Glutamatergic neuron (in vitro differentiated cells): ENCODE data around the gene RGP1. TPM values are rescaled to one million over a fixed set of nuclear protein-coding genes. Genes with fewer than 3 reads are reported as not detected.

Experiments used
- DNase-seq: peaks from one replicate; pipeline ENCODE4 v3.0.0; 2022
- H3K27ac Mint-ChIP-seq: one replicate; pipeline ENCODE4 v1.8.0; 2020; ENCODE audit warnings: mild to moderate bottlenecking, mixed read lengths, inconsistent platforms; ENCODE audit not compliant: unreplicated experiment
- H3K27me3 Mint-ChIP-seq: one replicate; pipeline ENCODE4 v1.8.0; 2020; ENCODE audit warnings: mild to moderate bottlenecking, moderate library complexity, mixed read lengths, inconsistent platforms; ENCODE audit not compliant: unreplicated experiment
- H3K36me3 Mint-ChIP-seq: one replicate; pipeline ENCODE4 v1.8.0; 2020; ENCODE audit warnings: mild to moderate bottlenecking, mixed read lengths, inconsistent platforms; ENCODE audit not compliant: unreplicated experiment
- H3K4me1 Mint-ChIP-seq: one replicate; pipeline ENCODE4 v1.8.0; 2020; ENCODE audit warnings: mild to moderate bottlenecking, low read depth, mixed read lengths, inconsistent platforms; ENCODE audit not compliant: unreplicated experiment
- H3K4me3 Mint-ChIP-seq: one replicate; pipeline ENCODE4 v1.8.0; 2020; ENCODE audit warnings: mild to moderate bottlenecking, mixed read lengths, inconsistent platforms; ENCODE audit not compliant: unreplicated experiment
- H3K9me3 Mint-ChIP-seq: one replicate; pipeline ENCODE4 v1.8.0; 2020; ENCODE audit warnings: mild to moderate bottlenecking, moderate library complexity, mixed read lengths, inconsistent platforms; ENCODE audit not compliant: unreplicated experiment
- CTCF ChIP-seq: fragments of 200-600 bp; sonication (generic); IDR thresholded peaks from one replicate; pipeline ENCODE4 v1.5.0; 2021; ENCODE audit not compliant: partially characterized antibody, unreplicated experiment
- total RNA-seq: library from RNA; stranded (reverse); fragmentation: NEBNext Ultra II Directional; extraction: Animal tissue kit (Norgen Biotek cat#: 25700); gene quantifications from one replicate; pipeline ENCODE4 v1.2.1, GENCODE V29; 2021; ENCODE audit not compliant: unreplicated experiment

RGP1 gene
- total RNA-seq, 1 donor from 2014 or later, result 44.0 TPM

GRCh38 chr9:35758475-35759050, 9.5 kb downstream of the RGP1 start:
- H3K27me3 Mint-ChIP-seq, result peaks cover 6% of the 10 kb centered on the region
- no peak for TF ChIP-seq CTCF
- no peak overlapping the region for H3K27ac Mint-ChIP-seq
- H3K36me3 Mint-ChIP-seq, result peaks cover 4% of the 10 kb centered on the region
- peaks cover 13% of the 10 kb centered on the region for H3K9me3 Mint-ChIP-seq
- no peak for DNase-seq
- no peak overlapping the region for H3K4me3 Mint-ChIP-seq
- peaks cover 8% of the 10 kb centered on the region for H3K4me1 Mint-ChIP-seq

- Mint-ChIP-seq H3K4me3 (no peak overlapping the region), H3K27ac (no peak overlapping the region), H3K9me3 (peaks cover 13% of the 10 kb centered on the region), H3K36me3 (peaks cover 4% of the 10 kb centered on the region), H3K4me1 (peaks cover 8% of the 10 kb centered on the region), H3K27me3 (peaks cover 6% of the 10 kb centered on the region)
- TF ChIP-seq CTCF, result no peak
- no peak for DNase-seq
Measured at GRCh38 chr9:35759795-35760194, 10.7 kb downstream of the RGP1 start.

GRCh38 chr9:35760651-35761050, 11.6 kb downstream of the RGP1 start:
- DNase-seq, result no peak
- H3K4me1 Mint-ChIP-seq, result peaks cover 8% of the 10 kb centered on the region
- H3K9me3 Mint-ChIP-seq, result peaks cover 13% of the 10 kb centered on the region
- peaks cover 4% of the 10 kb centered on the region for H3K36me3 Mint-ChIP-seq
- no peak overlapping the region for H3K27ac Mint-ChIP-seq
- no peak for TF ChIP-seq CTCF
- H3K27me3 Mint-ChIP-seq, result peaks cover 6% of the 10 kb centered on the region
- H3K4me3 Mint-ChIP-seq, result no peak overlapping the region

- Mint-ChIP-seq H3K27me3 (no peaks in the 10 kb centered on the region), H3K4me1 (peaks cover 3% of the 10 kb centered on the region), H3K36me3 (no peaks in the 10 kb centered on the region), H3K4me3 (no peak overlapping the region), H3K27ac (no peak overlapping the region), H3K9me3 (peaks cover 4% of the 10 kb centered on the region)
- TF ChIP-seq CTCF, result no peak
- DNase-seq, result no peak
Measured at GRCh38 chr9:35763181-35763580, 14.1 kb downstream of the RGP1 start.

GRCh38 chr9:35763803-35764202, 14.7 kb downstream of the RGP1 start:
- Mint-ChIP-seq H3K27me3 (no peaks in the 10 kb centered on the region), H3K27ac (no peak overlapping the region), H3K4me1 (peaks cover 3% of the 10 kb centered on the region), H3K9me3 (peaks cover 2% of the 10 kb centered on the region), H3K36me3 (no peaks in the 10 kb centered on the region), H3K4me3 (no peak overlapping the region)
- TF ChIP-seq CTCF, result no peak
- DNase-seq, result no peak
